Activated CD8-positive, alpha-beta memory T cell treated with anti-CD3 and anti-CD28 coated beads, Interleukin-2, amount 50 U/mL, for 1 hour (primary cell): ENCODE results near the gene ASB13.
"Not testable (repeated sequence)": the region's sequence is repeated elsewhere in the genome, so short reads cannot be mapped to it uniquely, and the experiment has no call there.

Source experiments
- DNase-seq: peaks from one replicate; pipeline ENCODE4 v3.0.0-alpha.2; 2020; ENCODE audit errors: extremely low read depth

ASB13 gene

DNA sequence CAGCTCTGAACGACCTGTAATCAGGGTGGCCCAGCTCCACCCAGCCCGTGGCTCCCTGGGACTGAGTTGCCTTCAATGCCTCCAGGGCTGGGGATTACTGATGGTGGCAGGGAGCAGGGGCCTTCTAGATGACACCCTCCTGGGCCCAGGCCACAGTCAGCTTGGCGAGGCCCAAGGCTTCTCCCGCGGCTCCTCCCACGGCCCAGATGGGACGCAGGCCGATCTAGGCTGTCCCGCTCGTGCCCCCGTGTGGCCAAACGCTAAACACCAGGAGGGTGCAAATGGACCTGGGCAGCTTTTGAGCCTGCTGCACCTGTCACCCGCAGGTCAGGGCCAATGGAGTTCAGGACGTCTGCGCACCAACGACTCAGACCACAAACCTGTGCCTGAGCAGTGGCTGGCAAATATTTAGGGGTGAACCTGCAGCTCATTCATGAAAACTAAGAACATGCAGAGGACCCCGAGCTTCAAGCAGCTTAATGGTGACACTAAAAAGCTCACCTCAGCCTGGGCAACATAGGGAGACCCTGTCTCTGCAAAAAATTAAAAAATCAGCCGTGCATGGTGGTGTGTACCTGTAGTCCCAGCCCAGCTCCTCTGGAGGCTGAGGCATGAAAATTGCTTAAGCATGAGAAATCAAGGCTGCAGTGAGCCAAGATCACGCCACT, 43.2 kb downstream of the ASB13 start:
- DNase-seq, result peak; percentile 40

DNA sequence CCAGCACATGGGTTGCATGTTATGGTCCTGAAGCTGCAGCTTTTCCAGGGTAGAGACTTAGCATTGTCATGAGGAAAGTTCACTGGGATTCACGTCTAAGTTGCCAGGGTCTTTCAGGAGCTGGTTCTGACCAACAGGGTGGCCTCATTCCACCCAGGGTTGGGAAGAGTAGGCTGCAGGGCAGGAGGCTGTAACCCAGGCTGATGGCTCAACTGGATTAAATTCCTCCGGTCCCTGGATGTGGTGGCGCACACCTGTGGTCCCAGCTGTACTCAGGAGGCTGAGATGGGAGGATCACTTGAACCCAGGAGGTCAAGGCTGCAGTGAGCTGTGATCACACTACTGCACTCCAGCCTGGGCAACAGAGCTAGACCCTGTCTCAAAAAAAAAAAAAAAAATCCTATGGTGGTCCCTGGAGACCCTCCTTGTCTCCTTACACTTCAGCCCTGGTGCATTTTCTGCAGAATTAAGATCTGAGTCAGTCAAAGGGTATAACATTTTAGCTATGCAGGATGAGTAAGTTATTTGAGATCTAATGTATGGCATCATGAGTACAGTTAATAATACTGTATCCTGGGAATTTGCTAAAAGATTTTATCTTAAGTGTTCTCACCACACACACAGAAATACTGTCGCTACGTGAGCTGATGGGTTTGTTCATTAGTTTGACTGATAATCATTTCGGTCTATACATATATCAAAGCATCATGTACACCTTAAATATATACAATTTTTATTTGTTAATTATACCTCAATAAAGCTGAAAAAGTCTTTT, 44.0 kb downstream of the ASB13 start:
- DNase-seq, result no peak

DNA sequence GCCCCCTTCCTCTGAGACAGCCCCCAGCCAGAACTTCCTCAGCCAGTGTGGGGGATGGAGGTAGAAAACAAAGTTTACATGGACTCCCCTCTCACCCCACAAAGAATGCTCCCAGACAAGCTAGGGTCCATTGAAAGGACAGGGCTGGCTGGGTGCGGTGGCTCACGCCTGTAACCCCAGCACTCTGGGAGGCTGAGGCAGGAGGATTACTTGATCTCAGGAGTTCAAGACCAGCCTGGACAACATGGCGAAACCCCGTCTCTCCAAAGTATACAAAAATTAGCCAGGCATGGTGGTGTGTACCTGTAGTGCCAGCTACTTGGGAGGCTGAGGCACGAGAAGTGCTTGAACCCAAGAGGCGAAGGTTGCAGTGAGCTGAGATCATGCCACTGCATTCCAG, 45.0 kb downstream of the ASB13 start:
- not testable (repeated sequence) for DNase-seq

DNA sequence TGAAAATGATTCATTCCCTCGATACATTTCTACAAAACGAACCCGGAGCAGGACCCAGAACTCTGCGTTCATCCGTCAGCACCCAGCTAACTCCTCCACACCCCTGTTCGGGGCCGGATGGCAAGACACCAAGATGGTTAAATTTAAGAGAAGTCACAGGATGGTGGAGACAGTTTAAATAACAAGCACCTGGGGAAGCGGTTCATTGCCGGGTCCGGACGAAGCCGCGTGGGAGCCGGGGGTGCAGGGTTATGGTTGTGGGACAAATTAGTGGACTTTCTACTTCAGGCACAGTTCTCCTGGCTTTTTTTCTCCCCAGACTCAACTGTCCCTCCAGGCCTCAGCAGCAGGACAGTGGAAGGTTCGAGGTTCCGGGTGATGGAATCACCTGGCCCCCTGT, 45.4 kb downstream of the ASB13 start:
- no peak for DNase-seq

DNA sequence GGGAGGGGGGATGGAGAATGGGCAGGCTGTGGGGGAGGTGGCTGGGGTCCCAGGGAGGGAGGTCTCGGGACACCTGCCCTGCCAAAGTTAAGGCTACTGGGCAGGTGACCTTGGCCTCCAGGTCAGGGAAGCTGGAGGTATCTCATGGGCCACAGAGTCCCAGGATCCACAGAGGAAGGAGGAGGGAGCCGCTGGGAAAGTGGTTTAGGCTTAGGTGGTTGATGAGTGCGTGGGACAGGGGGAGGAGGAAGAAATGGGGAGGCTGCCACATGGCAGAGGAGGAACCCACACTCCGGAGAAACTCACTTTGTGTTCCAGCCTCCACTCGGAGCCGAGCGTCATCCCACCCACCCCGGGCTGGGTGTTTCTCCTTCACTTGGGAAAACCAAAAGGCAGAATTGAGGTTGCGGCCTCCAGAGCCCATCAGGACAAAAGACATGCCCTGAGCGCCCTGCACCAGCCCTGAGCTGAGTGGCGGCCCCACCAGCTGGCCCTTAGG, 46.1 kb downstream of the ASB13 start:
- DNase-seq, result no peak

DNA sequence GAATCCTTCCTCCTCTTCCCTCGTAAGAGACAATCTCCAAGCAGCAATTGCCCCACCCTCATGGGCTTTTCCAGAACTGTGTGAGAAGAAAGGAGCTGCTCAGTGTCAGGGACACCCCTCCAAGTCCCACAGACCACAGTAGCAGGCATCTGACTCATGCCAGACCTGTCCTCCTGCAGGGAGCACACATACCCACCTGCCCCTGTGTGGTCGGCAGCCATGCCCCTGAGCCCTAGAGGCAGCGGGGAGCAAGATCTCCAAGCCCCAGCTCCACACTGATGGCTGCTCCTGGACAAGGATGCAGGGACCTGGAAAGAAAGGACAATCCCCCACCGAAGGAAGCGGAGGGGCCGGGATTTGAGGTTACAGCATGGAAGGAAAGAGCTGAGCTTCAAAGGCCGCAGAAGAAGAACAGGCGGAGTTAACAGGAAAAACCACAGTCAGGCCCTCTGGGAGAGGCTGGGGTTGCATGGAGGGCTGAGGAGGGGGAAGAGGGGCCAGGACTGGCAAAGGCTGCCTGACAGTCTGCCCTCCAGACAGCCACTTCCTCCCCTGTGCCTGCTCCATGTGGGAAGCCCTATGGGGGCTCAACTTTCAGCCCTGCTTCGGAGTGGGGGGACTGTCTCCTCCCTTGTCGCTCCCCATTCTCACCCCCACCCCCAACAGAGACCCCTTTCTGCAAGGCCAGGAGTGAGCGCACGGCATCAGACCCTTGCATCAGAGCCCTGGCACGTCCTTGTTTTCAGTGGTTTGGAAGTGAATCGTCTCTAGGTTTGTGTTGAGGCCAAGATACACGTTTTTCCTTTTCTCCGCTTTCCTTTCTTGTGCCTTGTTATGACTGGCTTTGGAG, 46.8 kb downstream of the ASB13 start:
- no peak for DNase-seq

DNA sequence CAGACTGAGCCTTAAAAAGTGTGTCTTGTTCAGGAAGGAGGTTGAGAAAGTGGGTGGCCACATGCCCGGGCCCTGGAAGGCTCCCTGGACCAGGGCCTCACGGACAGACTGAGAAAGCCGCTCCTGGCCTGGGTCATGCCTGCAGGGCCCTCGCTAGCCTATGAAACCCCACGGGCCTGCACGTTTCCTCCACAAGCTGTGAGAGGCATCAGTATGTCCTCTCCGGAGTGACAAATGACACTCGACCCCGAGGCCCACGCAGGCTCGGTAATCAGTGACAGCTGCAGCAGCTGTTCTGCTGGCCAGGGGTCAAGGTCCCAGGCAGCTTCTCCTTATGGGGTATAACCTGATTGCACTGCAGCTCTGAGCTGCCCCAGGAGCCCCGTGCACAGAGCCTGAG, 47.6 kb downstream of the ASB13 start:
- DNase-seq, result no peak

DNA sequence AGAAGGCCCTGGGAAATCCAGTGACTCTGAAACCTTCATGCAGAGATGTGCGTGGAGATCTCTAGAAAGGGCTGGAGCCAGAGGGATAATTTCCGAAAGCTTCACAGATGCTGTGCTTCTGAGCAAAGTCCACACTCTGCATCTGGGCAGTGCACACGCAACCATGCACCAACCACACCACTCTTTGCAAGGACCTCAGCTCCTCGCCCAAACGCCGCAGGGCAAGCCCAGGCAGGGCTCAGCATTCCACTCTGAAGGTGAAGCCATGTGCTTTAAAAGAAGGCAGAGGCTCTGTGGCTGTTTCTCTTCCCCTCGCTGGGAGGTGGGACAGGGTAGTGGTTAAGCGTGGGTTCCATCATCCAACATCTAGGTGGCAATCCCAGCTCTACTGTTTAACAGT, 48.4 kb downstream of the ASB13 start:
- DNase-seq, result no peak

DNA sequence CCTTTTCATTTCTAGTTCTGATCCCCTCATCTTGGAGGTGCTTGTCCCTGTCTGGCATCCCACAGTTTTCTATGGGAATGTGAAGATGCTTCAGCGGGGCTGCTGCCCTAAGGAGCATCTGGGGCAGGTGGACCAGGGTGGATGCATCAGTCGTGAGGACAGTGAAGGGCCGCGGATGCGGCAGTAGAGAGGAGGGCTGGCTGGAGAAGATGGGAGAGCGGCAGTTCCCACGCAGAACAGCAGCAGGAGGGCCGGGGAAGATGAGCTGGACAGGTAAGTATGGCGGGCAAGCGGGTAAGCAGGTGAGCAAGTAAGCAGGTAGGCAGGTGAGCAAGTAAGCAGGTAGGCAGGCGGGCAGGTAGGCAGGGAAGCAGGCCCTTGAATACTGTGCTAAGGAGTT, 48.9 kb downstream of the ASB13 start:
- DNase-seq, result no peak

DNA sequence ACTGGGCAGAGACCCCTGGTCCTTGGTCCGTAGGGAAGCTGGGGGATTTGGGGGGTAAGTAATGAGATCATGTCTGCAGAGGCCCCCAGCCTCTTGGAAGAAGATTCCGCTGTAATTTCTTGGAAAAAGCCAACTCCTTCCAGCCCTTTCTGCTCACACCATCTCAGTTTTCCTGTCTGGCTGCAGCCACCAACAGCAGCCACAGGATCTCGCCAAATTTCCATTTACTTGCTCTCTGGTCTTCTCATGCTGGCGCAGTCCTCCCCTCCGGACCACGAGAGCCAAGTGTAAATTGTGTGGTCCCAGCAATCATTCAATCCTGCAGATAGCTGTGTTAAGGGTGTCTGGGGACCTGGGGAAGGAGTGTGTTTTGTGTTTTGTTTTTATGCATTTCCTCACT, 49.6 kb downstream of the ASB13 start:
- no peak for DNase-seq

DNA sequence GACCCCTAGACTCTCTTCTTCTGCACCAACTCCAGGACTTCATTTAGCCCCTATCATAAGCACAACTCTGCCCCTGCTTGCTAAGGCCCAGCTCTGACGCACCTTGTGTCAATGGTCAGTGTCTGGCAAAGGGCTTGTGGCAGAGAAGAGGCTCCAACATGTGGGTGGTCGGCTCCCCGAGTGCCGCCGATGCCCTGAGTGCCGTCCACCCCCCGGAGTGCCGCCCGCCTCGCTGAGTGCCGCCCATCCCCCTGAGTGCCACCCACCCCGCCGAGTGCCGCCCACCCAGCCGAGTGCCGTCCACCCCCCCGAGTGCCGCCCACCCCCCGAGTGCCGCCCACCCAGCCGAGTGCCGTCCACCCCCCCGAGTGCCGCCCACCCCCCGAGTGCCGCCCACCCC, 50.3 kb downstream of the ASB13 start:
- DNase-seq, result no peak

DNA sequence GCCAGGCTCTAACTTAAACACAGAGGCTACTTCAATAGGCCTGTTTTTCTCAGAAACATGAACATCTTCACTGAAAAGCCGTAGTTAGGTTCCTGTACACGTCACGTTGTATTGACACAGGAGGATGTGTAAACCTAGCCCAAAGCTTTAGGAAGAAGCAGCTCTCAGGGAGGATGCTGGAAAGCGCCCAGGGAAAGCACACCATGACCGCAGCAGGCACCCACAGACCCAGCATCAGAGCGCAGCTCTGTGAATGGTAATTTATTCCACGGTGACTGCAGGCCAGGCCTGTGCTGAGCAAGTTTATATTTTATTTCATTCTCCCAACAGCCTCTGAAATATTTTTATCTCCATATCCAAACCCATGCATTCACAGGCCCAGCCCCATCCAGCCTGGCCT, 51.1 kb downstream of the ASB13 start:
- DNase-seq, result no peak

DNA sequence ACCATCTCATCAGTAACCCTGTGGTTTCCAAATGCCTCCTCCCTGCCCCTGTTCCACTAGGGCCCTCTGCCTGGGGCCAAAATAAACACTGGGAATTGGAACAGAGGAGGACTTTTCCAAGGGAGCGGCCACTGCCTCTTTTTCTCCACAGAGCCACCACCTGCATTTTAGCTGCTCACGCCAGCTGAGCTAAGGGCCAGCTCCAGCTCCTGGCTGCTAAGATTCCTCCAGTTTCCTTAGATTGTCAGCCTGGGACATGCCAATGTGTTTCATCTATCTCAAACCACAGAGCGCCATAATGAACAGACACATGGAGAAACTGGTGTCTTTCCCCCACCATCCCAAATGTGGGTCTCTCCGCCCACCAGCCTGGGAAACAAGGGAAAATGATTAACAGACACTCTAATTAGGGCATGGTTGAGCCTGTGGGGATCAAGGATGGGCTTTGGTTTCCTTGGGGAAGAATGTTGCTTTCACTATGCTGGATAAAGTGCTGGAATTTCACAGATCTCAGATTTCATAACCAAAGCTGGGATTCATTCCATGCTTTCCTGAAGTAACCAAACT, 52.2 kb downstream of the ASB13 start:
- DNase-seq, result no peak

DNA sequence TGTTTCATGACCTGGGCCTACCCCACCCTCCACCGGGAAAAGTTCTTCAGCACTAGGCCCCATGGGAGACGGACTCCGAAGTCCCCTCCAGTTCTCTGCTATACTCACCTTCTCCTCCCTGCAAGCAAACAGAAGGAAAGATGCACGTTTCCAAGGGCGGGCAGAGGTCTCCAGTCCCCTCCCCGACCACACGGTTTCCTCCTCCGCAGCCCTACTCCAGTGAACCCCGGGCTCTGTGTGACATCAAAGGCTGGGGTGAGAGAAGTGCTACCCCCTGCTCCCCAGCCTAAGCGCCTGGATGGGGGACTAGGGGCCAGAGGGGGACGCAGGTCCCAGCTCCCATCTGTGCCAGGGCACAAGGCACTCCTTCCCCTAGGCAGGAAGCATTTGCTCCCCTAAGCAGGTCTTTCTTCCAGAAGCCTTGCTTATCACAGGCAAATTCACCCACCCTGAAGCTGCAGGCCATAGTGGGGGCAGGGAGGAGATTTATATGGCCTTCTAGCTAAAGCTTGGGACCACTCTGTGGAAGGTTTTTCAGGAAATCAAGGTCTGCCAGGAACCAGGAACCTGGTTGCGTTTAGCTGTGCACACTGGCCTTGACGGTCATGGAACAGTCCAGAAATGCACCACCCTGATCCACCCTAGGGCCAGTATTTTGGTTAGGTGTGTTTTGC, 52.8 kb downstream of the ASB13 start:
- no peak for DNase-seq

DNA sequence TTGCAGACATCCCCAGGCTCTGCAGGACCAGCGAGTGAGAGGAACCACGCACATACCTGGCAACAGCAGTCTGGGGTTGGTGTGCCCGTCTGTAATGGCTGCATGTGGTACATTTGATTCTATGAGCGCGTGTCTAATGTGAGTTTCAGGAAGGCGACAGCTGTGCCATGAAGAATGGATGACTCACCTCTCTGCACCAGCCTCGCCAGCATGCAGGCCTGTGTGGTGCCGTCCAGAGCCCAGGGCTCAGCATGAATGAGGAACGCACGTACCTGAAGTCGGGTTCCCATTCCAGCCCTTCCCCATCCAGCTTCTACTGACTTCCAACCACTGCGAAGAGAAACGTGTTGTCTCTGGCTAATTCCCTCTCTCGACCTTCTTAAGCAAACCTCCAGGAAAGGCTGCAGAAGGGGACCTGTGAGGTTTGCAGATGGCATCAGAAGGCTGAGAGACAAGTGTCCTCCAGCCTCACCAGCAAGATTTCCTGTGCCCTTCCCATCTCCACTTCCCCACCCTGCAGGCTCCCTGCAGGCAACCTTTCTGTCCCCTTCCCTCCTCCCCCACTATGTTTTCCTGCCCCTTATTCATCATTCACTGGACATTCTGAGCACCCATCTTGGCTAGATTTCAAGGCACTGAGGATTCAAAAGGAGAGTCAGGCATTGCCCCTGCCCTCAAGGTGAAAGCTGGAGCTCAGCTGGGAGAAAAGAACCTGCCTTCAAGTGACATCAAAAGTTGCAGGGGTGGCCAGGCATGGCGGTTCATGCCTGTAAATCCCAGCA, 54.3 kb downstream of the ASB13 start:
- no peak for DNase-seq

DNA sequence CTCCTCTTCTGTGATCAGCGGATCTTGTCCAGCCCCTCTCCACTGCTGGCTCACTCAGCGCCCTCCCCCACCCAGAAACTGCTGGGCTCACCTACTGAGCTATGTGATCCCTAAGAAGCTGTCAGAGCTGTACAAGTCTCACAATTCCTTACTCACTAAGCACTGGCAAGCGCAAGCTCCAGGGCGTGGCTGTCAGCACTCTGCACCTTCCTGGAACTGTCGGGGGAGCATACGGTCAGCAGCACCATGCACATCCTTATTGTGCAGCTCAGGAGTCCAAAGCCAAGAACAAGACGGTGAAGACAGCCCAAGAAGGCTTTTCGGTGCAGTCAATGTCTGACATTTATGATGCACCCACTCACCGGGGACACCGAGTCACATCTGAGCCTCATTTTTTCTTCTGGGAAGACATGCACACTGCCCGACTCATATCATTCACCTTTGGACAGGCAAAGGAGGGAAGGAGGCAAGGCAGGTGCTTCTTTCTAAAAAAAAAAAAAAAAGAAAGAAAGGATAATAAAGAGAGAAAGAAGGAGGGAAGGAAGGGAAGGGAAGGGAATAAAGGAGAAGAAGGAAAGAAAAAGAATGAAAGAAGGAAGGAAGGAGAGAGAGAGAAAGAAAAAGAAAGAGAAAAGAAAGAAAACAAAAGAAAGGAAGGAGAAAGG, 56.3 kb downstream of the ASB13 start:
- DNase-seq, result no peak

DNA sequence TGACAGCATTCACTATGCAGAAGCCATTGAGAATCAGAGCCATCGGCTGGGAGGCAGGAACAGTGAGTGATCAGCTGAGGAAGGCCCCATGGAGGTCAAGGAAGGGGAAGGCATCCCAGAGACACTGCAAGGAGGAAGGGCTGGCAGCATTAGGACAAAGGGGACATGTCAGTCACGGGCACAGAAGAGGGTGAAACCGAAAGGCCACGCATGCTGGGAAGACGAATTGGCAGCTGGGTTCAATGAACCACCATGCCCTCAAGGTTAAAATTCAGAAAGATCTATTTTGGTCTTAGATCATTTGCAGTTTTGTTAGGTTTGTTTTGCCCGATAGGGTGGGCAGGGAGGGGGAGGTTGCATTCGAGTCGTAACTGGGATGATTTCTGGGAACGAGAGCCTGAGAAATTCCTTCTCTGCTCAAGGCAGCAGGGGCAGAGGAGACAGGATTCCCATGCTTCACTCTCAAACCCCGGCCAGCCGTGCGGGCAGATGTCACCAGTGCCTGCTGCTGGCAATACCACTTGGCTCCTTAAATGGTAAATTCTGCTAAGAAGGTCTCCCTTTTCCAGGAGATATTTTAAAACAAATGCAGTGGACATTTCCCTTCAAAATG, 57.7 kb downstream of the ASB13 start:
- DNase-seq, result no peak

DNA sequence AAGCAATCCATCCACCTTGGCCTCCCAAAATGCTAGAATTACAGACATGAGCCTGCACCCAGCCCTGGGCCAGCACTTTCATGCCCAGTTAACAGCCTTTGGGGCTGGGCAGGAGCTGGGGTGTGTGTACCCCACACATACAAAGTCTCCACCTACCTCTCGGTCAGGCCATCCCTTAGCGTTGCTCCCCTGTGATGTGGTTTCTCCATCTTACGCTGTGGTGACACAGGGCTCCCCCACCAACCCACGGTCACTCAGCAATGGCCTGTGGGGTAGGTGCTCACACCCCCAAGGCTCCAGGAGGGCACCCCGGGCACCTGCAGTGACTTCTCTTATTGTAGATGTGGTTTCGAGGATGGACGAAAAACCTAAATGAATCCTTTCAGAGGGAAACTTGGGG, 58.8 kb downstream of the ASB13 start:
- no peak for DNase-seq

DNA sequence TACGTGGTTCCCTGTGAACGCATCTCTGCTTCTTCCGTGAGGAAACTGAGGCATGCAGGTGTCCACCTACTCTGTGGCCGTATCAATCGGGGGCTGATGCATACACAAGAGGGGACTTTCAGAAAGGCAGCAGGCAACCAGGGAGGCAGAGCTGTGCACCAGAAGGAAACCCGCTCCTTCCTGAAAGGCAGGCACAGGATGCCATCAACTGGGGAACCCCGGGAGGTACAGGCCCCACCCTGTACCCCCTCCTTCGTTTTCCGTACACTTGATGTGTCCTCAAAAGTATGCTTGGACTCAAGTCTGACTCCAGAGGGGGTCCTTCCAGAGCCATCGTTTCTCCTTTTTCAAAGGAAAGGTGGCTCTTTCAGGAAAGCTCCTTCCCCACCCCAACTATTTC, 59.5 kb downstream of the ASB13 start:
- DNase-seq, result no peak

DNA sequence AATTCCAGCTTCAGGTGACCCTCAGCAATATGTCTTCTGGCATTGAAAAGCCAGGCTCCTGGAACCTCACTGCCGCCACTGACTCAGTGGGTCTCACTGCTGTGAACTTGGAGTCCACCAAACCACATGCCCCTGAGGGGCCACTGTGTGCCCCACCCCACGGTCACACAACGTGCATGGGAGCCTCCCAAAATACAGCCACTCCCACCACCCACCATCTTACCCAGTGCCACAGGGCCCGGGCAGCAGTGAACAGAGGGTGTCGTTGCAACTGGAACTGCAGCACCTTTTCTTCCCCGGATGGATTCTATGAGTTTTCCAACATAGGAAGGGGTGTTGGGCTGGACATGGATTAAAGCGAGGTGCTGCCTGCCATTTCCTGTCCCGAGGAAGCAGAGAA, 60.1 kb downstream of the ASB13 start:
- DNase-seq, result no peak
